NCI-H2029 treated with DMSO at 0.1 percent for 48 hours (cell line): ENCODE measurements around the gene NKX3-2.

Experiments used
- DNase-seq: peaks from one replicate; lab custom pipeline; 2025; lab: John Stamatoyannopoulos, UW

Gene NKX3-2

DNA sequence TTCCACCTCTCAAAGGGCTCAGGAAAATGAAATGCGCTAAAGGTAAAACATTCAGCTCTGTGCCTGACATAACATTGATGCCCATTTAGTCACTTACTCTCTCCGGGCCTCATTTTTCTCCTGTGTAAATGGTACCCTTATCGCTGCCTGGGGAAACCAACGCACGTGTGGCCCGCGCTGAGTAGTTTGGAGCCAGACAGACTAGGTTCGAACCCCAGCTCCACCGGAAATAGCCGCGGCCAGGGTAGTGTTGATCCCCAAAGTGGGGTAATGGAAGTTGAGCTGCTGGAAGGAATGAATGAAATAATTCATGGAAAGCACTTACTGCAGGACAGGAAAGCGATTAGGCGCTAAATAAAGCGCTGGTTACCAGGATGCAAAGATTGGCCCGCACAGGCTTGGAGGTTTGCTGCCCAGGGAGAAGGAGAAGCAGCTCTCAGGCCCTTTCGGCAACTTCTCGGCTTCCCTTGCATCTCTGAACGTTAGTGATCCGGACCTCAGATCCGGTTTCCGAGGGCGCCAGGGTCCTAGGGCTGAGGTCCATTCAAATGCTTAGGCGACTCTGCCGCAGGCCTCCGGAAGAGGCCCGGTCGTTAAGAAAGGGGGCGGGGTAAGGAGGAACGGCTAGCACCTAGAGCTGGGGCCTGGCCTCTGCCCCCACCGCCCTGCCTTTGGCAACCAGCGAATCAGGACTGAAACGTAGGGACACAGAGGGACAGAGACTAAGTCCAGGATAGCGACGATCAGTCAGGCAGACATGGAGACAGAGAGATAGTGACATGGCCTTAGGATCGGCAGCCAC lies 13.3 kb downstream of the NKX3-2 start:
- DNase-seq: no peak

DNA sequence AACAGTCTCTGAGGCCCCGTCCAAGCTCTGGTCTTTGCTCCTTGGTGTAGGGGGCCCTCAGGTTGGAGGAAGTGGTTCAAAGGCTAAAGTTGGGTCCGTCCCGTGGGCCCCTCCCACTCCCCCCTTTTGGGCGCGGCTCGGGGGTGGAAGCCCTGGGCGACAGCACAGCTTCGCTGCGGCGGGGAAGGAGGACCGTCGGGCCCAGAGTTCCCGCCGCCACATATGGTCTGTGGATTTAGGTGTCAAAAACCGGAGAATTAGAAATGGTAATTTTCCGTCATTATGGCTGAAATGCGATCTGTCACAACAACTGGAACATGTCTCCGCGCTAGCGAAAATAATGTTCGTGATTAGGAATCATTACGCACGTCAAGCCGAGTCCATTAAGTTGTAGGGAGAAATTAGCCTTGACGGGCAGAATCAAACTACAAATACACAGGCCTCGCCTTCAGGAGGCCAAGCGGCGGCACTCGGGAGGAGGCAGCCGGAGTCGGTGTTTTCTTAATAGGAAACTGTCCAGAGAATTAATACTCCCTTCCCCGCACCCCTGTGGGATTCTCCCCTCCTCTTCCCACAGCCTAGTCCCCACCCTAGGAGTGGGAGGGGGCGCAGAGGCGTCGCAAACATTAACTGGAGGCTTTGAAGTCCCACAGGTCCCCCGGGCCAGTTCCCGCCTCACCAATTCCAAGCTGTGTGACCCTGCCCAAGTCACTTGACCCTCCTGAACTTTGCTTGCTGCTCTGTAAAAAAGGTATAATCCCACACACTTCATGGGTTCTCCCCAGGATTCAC lies 15.0 kb downstream of the NKX3-2 start:
- no peak for DNase-seq

DNA sequence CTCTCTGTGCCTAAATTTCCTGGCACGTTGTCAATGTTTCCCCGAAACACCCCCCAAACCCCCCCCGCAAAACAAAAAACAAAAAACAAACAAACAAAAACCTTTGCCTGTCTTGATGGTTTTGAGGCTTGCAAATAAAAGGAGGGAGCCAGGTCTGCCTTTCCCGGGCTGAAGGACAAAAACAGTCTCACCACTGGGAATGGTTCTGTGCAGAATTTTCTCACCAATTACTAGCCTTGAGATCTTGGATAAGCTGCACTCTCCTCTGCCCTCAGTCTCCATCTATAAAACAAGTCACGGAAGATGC lies 15.5 kb downstream of the NKX3-2 start:
- DNase-seq: no peak

DNA sequence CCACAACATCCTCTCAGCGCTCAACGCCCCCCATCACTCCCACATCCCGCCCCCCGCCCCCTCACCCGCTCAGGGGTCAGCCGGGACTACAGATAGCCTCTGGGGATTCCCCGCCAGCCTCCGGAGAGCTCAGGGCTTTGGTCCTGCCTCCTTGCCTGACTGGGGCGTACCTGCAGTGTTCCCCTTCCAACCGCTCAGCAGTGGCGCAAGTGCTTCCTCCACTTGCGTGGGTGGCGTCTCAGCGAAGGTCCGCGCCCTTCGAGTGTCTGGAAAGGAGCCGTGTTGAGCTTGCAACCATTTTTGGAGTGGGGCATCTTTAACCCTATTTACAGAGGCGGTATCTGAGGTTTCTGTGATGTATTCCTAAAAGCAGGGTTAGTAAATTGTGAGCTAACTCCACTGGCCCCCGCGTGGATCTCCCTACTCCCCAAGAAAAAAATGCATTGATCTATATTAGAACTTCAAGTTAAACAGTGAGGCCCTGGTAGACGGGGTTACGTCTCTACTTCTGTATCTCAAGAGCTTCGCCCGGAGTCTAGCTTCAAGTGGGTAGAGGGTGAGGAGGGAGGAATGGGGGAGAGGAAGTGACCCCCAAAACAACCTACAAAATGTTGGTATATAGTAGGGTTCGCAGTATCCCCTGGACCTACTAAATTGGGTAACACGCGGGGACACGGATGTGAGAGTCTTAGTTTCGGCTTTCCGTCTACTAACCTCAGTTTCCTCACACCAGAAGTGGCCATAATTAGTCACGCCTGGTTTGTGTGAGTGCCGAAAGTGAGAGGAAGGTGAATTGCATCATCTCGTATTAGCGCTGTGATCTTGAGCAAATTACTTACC lies 16.1 kb downstream of the NKX3-2 start:
- no peak for DNase-seq

DNA sequence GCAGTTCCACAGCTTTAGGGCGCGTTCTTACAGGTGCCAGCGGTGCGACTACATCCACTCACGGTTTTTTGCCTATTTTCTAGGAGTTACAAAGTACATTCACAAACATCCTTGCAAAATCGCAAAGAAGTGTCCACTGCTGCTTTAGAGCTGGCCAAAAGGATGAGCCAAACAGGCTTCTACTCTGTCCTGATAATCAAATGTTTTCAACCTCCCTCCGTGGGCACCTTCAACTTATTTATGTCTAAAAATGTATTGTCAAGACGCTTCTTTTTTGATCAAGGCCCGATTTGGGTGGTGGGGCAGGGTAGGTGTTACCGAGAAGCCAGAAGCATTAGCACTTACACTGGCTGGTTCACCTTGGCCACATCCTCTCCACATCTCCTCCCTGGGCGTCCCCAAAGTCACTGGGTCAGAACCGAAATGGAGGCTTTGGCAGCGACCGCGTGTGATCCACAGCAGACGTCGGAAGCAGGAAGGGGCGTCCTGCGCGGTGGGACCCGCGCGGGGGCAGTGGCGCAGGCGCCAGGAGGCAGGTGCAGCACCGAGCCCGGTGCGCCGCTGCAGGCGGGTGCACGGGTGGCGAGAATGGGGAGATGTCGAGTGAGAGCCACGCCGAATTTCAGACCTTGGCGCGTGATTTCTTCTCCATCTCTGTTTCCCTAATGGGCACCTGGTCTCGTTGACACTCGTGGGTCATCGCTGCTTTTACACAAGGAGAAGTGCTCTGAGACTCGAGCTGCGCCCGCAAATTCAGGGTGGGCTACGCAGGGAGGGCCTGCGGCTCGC lies 16.9 kb downstream of the NKX3-2 start:
- DNase-seq: no peak

DNA sequence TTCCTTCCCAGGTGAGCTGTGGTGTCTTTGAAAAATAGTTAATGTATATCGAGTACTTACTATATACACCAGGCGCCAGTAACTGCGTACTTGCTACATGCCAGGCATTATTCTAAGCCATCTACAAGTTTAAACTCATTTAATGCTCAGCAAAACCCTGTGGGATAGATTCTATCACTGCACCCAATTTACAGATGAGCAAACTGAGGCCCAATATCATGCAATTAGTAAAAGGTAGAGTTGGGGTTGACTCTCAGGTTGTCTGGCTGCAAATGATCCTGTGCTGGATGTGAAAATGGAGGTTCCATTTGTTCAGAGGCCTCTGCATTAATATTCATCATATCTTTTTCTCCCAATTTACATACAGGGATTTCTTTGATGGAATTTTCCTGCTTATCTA lies 17.6 kb downstream of the NKX3-2 start:
- DNase-seq: no peak

DNA sequence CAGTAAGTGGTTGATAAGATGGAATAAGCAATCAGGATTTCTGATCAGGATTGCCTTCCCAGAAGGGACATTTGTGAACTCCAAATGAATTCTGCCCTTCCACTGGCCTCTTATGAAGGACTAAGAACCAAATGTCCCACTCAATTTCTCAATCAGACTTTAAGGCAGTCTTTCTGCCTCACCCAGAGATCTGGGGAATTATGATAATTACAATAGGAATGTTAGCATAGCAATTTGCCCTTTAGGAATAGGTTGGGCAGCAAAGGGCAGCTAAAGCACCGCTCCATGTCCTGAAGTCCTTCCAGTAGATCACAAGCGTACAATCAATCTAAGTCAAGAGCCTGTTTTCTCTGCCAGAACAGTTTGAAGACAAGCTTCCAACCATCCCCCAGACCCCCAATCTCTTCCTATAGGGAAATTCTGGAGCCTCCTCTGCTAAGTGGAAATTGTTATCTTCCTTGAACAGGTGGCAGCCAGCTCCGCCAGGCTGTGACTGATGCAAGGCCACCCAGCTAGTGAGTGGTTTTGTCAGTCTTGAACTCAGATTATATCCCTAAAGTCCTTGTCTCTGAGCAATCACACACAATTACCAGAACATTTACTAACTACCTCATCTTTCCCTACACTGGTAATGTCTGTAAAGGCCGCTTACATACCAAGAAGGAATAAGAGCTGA lies 18.6 kb downstream of the NKX3-2 start:
- DNase-seq: no peak

DNA sequence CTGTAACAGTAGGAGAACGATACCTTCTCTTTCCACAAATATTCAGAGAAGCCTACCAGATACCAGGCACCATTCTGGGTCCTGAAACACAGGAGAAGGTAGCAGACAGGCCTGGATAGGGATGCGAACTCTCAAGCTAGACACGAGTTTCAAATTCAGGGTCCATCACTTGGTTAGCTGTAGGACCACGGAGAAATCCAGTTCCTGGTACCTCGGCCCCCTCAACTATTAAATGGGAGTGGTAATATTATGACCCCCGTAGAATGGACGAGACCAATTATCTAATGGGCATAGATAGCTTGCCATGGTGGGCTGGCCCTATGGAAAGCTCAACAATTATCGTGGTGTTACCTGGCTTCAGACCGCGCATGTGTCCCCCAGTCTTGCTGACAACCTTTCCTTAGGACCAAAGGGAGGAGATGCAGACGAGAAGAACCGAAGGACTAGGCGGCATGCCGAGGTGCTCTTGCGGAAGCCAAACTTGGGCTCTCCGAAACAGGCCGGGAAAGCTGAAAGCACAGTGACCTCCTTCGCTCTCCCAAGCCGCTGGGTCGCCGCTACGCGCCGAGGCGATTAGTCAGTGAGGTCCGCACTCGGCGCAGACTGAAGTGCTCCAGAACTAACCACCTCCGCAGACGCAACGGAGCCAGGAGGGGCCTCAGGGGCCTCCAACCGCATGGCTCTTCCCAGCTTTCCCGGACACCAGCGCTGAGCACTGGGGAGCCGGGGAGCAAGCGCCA lies 19.6 kb downstream of the NKX3-2 start:
- DNase-seq: no peak

DNA sequence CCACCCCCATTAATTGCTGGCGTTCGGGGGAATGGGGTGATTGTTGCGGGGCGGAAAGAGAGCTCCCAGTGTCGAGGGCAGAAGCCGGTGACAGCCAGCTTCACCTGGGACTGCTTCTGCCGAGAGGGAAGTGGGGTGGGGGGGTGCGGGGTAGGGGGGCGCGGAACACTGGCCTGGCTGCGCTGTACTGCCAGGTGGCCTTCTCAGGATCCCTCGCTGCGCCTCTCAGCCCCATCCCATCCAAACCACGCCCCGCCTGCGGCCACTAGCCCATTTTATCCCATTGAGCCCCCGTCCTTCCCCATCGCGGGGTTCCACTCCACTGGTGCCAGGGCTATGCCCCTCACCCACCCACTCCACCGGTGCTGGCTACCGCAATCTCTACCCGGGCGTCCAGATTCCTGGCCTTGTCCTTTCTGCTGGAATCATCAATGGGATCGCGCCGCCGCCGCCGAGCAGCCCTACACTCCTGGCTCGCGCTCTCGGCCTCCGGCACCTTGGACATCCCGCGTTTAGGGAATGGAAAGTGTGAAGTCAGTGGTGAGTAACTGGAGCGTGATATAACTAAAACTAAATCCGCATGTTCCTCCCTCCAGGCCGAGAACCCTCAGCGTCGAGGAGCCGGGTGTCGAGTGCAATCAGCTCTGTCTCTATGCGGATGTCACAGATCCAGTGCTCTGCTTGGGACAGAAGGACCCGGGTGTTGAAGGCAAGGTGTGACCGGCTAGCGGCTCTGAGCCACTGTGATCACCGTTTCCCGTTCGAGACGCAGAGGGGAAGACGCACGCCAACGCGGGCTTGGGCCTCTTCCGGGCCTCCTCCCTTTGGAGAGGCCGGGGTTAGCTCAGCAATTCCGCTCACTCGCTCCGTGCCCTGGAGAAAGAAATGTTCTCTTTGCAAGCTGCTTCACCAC lies 20.5 kb downstream of the NKX3-2 start:
- no peak for DNase-seq

DNA sequence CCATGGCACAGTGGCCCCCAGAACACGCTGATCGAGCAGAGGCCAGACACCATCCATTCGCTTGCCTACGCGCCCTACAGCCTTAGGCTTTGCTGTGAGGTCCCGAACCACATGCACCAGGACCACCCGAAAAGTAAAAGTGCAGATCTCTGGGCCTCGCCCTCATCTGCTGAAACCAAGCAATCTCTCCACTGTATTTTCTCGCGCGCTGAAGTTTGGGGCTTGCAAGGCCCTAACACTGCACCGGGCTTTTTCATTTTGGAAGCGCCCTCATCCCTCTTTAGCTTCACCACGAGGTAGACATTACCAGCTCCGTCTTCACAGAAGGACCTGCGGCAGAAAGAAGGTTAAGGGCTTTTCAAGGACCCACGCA lies 21.2 kb downstream of the NKX3-2 start:
- DNase-seq: no peak

DNA sequence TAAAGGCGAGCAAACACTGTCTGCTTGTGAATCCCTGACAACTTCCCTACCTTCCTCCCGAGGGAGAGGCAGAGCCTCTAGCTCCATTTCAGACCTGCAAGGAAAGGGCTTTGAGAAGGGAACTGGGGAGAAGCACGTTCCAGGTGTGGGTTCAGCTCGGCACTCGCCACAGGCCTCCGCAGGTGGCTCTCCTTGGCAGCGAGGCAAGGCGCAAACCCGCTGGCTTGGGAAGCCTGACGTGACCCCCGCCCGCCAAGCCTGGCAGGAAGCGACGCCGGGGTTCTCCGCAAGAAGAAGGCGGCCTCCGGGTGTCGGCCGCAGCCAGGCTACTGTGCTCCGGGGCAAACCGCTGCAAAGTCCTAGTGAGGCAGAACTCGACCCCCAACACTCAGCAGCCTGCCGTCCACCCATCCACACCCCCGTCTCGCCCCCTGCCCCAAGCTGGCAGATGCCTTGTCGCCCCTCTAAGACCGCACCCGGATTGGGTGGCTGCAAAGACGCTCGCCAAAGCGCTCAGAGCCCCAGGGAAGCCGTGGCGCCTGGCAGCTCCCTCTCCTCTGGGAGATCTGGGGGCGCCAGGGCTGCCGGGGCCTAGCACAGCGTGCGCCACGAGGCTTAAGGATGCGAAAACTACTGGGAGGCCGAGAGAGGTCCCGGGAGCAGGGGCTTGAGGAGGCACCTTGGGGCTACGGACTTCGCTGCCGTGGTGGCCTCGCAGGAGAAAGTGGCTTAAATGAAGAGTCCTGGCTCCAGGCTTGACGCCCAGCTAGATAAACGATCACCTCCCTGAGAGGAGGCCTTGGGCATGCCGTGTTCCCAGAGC lies 21.8 kb downstream of the NKX3-2 start:
- DNase-seq: no peak

DNA sequence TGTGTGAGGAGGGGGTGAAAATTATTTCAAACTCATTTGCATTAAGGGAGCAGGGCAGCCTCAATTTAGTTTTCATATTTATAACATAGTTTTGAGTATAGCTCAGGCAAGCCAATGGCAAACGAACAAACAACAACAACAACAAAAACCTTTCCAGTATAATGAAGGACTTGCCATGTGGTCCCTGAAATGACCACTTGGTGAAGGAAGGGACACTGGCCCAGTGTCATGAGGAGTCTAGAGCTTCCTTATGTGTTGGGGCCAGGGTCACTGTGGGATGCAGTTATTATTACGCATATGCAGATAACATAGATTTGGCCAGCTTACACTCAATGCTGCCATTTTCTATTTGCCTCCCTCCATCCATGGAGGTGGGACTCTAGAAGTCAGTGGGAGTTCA lies 23.3 kb downstream of the NKX3-2 start:
- no peak for DNase-seq

DNA sequence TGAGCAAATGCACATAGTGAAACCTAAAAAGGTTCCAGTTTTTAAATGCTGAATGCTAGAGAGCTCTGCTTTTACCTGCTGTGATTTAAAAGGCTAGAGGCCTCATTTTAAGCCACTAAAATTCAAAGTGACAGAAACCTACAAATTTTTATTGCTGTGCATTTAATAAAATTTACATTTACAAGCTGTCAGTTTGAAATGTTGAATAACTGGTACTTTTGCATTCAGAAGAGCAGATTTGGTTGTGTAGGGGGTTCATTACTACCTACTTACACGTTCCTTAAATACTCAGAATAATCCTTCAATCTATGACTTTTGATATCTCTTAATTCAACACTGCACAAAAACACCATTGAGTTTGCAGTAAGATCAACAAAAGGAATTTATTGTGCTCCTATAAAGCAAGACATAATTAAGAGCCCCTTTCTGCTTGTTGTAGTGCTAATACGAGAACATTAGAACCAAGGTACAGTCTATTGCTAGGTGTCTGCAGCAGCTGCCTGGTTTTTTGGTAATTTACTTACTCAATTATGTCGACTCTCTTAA lies 27.9 kb downstream of the NKX3-2 start:
- no peak for DNase-seq

DNA sequence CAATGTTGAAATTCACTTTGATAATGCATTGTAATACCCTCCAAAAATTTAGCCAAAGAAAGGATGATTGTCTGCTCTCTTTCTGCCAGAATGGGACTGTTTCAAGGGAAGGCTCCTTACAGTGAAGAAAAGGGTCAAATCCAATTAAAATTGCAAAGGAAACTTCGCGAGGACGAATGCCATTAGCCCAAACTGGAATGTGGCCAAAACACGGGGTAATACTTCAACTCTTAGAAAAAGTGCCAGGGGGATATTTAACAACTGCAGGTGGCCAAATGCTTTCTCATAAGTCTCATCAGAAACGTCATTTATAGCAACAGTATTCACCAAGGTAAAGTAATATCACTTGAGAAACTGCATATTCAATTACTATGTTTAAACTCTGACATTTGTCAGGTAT lies 29.0 kb downstream of the NKX3-2 start:
- DNase-seq: no peak

DNA sequence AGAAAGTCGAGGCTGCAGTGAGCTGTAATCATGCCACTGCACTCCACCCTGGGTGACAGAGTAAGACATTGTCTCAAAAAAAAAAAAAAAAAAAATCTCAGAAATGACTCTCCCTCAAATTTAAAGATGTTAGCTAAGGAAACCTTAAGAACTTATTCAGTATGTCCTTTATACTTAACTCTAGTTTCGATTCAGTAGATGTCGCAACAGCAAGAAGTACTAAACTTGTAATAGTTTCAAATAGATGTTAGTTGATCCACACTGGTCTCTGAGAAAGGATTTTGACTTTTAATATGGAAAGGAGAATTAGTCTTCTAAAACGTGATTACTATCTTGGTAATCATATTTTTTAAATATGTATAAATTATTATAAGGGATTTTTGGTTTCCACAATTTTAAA lies 29.6 kb downstream of the NKX3-2 start:
- no peak for DNase-seq

DNA sequence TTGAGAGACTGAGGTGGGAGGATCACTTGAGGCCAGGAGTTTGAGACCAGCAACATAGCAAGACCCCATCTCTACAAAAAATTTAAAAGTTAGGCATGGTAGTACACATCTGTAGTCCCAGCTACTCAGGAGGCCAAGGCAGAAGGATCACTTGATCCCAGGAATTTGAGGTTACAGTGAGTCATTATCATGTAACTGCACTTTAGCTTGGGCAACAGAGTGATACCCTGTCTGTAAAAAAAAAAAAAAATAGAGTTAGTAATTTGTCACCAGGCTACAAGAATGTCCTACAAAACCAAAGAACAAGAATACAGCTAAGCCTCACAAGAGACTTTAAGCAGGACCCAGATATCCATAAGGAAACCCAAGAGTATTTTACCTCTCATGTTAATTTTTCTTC lies 33.2 kb downstream of the NKX3-2 start:
- DNase-seq: no peak

DNA sequence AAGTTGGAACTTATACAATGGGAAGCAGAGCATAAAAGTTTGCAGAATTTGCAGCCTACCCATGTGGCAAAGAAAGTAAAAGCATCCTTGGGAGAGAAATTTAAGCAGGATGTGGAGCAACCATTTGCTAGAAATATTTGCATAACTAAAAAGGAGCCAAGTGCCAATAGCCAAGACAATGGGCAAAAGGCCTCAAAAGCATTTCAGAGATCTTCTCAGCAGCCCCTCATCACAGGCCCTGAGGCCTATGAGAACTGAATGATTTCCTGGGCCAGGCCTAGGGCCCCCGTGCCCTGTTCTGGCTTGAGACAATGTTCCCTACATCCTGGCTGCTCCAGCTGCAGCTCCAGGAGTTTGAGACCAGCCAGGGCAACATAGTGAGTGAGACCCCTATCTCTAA lies 34.9 kb downstream of the NKX3-2 start:
- DNase-seq: no peak

DNA sequence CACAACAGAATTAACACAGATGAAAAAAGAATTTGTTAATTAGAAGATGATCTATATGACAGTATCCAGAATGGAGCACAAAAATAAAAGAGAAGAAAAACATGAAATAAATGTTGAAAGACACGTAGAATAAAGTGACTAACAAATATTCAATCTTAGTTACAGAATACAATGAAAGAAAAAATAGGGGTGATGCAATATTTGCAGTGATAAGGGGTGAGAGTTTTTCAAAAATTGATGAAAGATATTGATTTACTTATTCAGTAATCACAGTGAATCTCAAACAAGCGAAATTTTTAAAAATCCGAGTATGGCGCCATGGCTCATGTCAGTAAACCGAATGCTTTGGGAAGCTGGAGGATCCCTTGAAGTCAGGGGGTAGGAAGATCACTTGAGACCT lies 39.9 kb downstream of the NKX3-2 start:
- DNase-seq: no peak

DNA sequence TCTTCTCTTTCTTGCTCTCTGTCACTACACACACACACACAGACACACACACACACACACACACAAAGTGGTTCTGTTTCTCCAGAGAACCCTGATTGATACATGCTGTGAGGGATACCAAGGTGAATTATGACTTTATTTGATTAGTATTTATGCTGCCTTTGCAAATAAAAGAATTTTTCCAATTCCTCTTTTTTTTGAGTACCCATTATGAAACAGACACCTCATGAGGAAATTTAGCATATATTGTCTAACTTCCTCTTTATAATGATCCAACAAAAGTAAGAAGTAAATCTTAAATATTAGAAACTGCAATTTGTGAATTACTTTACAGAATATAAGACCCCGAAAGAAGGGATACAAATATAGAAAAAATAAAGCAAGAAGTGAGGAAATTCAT lies 45.8 kb downstream of the NKX3-2 start:
- no peak for DNase-seq
